Spleen (tissue), 7 donors: ENCODE data around the gene ARFGEF3.

Experiments used
- CTCF ChIP-seq, 11 experiments: fragments of 200-600 bp in 7 of 11; fragments of 450-650 bp in 4 of 11; sonication (generic) in 4 of 11; IDR thresholded peaks in 8 of 11; conservative IDR thresholded peaks in 3 of 11; 1 replicate in 7 of 11; 2 replicates in 4 of 11; pipeline versions ENCODE4 v1.4.0 to v1.8.0; 2016 to 2021; ENCODE audit warnings: antibody characterized with exemption in 11 of 11, inconsistent platforms in 4 of 11, mild to moderate bottlenecking in 1 of 11
- POLR2A ChIP-seq, 3 donors: fragments of 450-650 bp; IDR thresholded peaks; one replicate each; pipeline ENCODE4 v1.5.1; 2017; ENCODE audit warnings: antibody characterized with exemption in 3 of 3, mild to moderate bottlenecking in 1 of 3
- POLR2AphosphoS5 ChIP-seq, 3 donors: sonication (generic); formaldehyde crosslinking; IDR thresholded peaks; one replicate each; pipeline ENCODE4 v1.5.1; 2017; ENCODE audit warnings: antibody characterized with exemption in 3 of 3
- donor health status: DM: no; HTN: no; CAD: no; lungs with moderate emphysema.
- donor health status: DM: no; HTN: no; CAD: no.
- donor health status: DM: no; HTN: no; CAD: no.

GRCh38 chr6:138241381-138241780 is 79.6 kb downstream of the ARFGEF3 start:
- TF ChIP-seq CTCF (IDR thresholded peaks at IDR 0.05 in 8 of 11, conservative IDR thresholded peaks at IDR 0.05 in 3 of 11) (no peak), POLR2A (IDR thresholded peaks at IDR 0.05) (no peak), POLR2AphosphoS5 (IDR thresholded peaks at IDR 0.05) (no peak)
